ENCODE measurements around the gene OR51B4.
A peak's percentile ranks its signal among the peaks of the same experiment; 100 is the strongest.
"Not testable (repeated sequence)": the region's sequence is repeated elsewhere in the genome, so short reads cannot be mapped to it uniquely, and the experiment has no call there.

The OR51B4 gene

DNA sequence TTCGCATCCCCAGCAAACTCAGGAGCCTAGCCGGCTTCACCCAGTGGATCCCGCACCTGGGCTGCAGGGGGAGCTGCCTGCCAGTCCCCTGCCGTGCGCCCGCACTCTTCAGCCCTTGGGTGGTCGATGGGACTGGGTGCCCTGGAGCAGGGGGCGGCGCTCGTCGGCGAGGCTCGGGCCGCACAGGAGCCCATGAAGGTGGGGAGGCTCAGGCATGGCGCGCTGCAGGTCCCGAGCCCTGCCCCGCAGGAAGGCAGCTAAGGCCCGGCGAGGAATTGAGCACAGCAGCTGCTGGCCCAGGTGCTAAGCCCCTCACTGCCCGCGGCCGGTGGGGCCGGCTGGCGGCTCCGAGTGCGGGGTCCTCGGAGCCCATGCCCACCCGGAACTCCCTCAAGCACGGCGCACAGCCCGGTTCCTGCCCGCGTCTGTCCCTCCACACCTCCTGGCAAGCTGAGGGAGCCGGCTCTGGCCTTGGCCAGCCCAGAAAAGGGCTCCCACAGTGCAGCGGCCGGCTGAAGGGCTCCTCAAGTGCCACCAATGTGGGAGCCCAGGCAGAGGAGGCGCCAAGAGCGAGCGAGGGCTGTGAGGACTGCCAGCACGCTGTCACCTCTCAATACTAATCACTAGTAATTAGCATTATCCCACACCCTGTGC is 7.3 kb downstream of the OR51B4 start:
- DNase-seq (ENCODE audit: low spot score) = not testable (repeated sequence)

DNA sequence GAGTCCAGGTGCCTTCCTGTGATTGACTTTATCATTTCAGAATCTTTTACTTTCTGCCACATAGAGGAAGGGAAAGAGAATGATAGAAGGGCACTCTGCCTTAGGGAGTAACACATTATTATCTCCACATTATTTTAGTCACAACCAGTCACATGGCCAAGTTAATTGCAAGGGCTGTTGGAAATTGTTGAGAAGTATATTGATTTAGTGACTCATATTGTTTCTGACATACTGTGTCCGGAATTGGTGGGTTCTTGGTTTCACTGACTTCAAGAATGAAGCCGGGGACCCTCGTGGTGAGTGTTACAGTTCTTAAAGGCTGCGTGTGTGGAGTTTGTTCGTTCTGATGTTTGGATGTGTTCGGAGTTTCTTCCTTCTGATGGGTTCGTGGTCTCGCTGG is 8.7 kb downstream of the OR51B4 start:
- DNase-seq (ENCODE audit: low spot score) = no peak

DNA sequence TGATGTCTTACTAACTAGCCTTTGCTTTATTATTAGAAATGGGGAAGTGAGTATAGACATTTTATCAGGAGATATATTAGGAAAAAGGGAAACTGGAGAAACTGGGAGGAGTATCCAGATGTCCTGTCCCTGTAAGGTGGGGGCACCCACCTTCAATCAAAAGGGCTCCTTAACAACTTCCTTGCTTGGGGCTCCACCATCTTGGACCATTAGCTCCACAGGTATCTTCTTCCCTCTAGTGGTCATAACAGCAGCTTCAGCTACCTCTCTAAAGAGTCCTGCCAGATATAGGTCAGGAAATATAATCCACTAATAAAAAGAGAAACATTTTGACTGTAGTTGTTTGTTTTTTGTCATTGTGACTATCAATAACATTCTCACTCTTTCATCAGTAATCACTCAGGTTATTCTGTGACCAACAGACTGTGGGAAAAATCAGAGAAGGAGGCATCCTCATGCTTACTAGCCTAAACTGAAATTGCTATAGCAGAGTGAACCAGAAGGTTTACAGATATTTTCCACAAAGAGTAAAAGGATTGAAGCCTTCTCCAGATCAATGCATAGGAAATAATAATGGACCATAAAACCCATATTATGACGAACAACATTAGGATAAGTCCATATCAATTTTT is 10.4 kb downstream of the OR51B4 start:
- peak; percentile 58 for DNase-seq (ENCODE audit: low spot score)

DNA sequence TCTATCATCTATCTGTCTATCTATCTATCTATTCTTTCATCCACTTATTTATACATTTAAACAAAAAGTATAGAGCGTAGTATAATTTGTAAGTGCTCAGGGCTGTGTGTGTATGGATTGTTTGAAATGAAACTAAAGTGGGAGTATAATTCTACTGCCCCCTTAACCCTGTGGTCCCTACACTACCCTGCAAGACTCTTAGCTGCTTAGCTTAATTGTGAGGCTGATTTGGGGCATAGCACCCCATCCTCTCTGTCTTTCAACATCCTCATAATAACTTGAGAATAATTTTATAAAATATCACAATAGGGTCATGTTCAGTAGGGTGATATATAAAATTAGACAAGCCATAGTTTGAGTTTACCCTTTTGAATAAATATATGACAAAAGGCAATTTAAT is 11.6 kb downstream of the OR51B4 start:
- DNase-seq (ENCODE audit: low spot score) = no peak

DNA sequence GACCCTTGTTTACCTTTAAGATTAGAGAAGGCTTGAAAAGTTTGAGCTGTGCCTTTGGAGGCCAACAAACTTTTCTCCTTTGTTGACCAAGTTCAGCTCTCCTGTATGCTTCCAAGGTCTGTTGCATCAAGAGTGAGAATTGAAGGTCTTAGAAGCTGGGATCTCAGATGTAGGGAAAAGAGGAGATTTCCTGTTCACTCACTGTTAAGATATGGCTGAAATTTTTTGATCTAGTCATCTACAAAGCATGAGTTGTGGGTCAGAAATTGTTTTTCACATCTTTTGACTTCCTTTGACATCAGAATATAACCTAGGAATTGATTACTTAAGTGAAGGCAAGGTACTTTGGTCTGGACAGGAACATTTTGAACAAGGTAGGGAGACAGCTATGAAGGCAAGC is 12.1 kb downstream of the OR51B4 start:
- peak; percentile 16 for DNase-seq (ENCODE audit: low spot score)

DNA sequence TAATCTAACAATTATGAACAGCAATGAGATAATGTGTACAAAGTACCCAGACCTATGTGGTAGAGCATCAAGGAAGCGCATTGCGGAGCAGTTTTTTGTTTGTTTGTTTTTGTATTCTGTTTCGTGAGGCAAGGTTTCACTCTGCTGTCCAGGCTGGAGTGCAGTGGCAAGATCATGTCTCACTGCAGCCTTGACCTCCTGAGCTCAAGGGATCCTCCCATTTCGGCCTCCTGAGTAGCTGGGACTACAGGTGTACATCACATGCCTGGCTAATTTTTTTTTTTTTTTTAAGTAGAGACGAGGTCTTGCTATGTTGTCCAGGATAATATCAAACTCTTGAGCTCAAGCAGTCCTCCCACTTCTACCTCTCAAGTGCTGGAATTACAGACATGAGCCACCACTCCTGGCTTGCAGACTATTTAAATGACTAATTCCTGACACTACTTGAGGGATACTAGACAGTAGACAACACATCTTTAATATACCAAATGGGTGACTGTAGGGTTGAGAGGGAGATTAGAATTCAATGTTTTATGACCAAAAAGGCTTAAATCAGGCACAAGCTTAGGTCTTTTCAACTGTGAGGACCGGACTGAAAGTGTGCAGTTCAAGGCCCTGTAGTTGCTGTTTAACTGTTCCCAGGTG is 12.7 kb downstream of the OR51B4 start:
- peak; percentile 57 for DNase-seq (ENCODE audit: low spot score)

DNA sequence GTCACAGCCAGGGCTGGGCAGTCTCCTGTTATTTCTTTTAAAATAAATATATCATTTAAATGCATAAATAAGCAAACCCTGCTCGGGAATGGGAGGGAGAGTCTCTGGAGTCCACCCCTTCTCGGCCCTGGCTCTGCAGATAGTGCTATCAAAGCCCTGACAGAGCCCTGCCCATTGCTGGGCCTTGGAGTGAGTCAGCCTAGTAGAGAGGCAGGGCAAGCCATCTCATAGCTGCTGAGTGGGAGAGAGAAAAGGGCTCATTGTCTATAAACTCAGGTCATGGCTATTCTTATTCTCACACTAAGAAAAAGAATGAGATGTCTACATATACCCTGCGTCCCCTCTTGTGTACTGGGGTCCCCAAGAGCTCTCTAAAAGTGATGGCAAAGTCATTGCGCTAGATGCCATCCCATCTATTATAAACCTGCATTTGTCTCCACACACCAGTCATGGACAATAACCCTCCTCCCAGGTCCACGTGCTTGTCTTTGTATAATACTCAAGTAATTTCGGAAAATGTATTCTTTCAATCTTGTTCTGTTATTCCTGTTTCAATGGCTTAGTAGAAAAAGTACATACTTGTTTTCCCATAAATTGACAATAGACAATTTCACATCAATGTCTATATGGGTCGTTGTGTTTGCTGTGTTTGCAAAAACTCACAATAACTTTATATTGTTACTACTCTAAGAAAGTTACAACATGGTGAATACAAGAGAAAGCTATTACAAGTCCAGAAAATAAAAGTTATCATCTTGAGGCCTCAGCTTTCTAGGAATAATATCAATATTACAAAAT is 13.4 kb downstream of the OR51B4 start:
- no peak for DNase-seq (ENCODE audit: low spot score)

DNA sequence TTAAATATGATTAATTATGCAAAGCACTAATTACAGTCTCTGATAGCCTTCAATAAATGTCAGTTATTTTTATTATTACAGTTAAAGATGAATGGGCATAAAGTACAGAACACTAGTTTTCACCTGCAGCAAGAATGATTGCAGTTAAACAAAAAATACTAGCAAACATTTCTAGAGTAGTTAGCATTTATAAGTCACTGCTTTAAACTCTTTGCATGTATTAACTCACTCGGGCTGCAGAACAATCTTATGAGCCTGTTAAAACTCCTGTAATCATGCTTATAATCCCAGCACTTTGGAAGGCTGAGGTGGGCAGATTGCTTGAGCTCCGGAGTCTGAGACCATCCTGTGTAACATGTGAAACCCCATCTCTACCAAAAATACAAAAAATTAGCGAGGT is 14.8 kb downstream of the OR51B4 start:
- no peak for DNase-seq (ENCODE audit: low spot score)

DNA sequence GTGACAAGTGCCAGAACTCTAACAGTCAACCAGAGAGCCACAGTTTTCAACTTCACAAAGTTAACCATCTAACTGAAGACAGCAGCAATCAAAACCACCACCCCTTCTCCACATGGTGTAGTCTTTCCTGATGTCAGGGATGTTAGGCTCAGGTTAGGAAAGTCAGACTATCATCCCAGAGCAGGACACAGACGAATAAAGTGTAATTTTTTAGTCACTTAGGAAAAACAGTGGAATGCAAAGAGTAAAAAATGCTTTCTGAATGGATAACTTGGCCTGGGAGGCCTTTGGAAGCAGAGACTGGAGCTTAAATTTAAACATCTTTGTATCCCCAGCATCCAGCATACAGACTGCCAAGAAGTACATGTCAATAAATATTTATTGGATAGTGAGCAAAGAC is 15.4 kb downstream of the OR51B4 start:
- DNase-seq (ENCODE audit: low spot score) = no peak

DNA sequence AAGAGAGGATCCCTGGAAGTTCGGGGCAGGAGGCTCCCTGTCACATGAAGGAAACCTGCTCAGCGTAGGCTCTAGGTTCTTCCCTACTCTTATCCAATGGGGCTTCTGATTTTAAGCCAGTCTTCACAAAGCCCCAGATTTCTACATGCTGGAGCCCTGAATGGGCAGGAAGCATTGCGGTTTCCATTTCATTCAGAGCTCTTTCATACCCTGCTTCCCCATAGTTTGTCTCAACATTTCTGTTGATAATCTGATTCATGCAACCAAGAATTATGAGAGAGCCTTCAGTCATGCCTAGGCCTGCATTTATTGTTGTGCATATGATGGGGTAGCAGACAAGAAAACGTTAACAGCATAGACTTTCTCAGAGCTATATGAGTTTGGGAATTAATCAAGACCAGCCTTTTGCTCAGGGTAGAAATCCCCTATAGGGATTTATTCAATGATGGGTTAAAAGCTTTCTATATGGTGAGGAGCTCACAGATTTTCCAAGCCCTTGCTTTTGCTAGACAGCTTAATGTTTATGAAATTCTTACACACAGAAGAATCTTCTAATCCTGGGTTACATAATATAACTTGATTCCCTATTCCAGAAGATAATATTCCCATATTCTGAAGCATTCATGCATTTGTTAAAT is 15.9 kb downstream of the OR51B4 start:
- DNase-seq (ENCODE audit: low spot score) = no peak

DNA sequence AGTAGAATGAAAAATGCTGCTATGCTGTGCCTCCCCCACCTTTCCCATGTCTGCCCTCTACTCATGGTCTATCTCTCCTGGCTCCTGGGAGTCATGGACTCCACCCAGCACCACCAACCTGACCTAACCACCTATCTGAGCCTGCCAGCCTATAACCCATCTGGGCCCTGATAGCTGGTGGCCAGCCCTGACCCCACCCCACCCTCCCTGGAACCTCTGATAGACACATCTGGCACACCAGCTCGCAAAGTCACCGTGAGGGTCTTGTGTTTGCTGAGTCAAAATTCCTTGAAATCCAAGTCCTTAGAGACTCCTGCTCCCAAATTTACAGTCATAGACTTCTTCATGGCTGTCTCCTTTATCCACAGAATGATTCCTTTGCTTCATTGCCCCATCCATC is 17.1 kb downstream of the OR51B4 start:
- DNase-seq (ENCODE audit: low spot score) = no peak

DNA sequence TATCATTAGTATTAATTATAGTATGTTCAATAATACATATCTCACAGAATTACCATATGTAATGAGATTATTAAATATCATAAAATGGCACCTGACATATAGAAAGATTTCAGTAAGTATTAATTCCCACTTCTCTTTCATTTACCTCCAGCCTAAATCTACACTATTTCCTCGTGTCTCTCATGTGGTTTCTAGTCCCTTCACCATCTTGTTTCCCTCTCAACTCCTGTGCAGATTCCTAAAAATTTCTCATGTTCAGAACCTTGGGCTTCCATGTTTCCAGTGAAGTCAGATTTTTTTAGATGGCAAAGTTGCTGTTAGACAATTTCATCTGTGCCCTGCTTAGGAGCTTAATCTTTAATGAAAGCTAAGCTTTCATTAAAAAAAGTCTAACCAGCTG is 17.9 kb downstream of the OR51B4 start:
- DNase-seq (ENCODE audit: low spot score) = no peak

DNA sequence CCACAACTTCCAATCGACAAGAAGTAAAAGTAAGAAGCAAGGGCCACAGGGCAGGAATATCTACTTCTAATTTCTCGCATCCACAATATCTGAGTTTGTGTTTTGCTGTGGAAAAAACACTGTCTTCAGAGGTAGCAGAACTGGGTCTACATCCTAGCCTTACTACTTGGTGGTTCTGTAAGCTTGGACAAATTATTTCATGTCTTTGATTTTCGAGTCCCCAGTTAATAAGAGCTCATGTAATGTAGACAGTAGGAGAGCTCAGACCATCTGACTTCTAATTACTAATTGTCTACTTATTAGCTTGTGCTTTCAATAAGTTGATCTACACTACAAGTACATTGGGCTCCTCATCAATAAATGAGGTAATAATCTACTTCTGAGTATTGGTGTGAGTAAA is 18.7 kb downstream of the OR51B4 start:
- DNase-seq (ENCODE audit: low spot score) = no peak

DNA sequence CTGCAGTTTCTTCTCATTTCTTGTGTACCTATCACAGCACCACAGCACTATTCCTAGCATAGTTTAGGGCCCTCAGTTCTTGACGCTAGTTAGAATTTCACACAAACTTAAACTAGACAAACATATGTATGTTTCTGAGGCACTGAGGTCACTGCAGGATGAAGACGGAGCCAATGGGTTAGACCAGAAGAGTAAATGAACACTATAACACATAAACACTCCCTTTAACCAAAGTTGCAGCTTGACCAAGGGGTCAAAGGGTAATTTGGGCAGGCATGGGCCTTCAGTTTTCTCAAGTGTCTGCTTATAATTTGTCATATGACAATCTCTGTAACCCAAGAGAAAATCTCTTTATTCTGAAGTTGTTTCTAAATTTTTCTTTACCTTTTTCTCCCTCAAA is 19.1 kb downstream of the OR51B4 start:
- no peak for DNase-seq (ENCODE audit: low spot score)

DNA sequence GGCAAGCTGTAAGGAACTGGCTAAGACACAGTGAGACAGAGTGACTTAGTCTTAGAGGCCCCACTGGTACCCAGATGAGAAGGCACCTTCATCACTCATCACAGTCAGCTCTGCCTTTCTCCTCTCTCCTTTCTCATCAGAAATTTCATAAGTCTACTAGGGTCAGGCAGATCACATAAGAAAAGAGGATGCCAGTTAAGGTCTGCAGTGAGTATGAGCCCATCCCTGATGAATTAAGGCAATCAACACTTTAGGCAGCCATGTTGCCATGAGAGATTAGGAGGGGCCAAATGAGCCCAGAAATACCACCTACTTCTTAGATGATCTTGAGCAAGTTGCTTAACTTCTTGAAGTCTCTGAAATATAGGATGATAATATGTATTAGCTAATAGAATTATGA is 20.1 kb downstream of the OR51B4 start:
- DNase-seq (ENCODE audit: low spot score) = no peak

DNA sequence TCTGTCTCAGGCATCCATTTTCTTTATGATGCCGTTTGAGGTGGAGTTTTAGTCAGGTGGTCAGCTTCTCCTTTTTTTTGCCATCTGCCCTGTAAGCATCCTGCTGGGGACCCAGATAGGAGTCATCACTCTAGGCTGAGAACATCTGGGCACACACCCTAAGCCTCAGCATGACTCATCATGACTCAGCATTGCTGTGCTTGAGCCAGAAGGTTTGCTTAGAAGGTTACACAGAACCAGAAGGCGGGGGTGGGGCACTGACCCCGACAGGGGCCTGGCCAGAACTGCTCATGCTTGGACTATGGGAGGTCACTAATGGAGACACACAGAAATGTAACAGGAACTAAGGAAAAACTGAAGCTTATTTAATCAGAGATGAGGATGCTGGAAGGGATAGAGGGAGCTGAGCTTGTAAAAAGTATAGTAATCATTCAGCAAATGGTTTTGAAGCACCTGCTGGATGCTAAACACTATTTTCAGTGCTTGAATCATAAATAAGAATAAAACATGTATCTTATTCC is 21.1 kb downstream of the OR51B4 start:
- peak; percentile 99 for DNase-seq (ENCODE audit: low spot score)

DNA sequence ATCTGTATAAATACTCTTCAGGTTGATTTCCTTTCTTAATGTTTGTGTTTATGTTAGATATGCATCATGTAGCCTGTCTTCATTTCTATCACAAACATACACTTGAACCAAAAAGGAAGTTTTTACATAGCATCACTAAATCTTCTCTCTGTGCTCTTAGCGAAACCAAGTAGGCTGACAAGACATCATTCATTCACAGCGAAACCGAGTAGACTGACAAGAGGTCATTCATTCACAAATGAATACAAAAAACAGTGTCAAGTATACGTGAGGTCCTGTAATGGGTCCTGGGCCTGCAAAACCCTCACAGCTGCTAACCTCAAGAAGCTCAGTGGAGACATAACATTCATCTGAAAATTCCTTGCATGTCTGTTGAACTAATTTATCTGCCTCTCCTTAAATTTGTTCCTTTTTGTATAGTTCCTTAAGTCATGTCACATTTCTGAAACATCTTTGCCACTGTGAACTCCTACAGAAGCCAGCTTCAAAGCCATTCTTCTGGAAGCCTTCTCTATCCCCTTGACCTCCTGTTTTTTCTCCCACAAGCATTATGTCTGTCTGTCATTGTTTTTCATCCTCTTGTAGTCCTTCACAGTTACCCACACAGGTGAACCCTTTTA is 22.2 kb downstream of the OR51B4 start:
- DNase-seq (ENCODE audit: low spot score) = no peak

DNA sequence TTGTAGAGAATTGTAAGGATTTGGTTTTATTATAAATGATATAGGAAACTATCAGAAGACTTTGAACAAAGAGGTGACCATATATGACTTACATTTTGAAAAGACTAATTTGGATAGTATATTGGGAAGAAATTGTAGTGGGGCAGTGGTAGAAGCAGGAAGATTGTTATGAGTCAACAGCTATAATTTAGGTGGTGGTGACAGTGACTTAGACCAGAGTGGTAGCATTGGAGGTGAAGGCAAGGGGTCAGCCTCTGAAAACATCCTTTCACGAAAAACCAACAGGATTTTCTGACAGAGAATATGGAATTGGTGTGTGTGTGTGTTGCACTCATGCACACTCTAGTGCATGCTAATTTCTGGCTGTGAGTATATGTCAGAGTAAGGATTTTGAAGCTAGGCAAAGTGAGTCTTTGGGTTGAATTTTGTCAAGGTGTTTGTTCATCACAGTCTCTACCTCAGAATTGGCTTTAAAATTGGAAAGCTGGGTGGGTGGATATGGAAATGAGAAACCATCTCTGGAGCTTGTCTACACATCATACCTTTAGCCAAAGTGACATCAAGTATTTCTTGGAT is 23.9 kb downstream of the OR51B4 start:
- no peak for DNase-seq (ENCODE audit: low spot score)

DNA sequence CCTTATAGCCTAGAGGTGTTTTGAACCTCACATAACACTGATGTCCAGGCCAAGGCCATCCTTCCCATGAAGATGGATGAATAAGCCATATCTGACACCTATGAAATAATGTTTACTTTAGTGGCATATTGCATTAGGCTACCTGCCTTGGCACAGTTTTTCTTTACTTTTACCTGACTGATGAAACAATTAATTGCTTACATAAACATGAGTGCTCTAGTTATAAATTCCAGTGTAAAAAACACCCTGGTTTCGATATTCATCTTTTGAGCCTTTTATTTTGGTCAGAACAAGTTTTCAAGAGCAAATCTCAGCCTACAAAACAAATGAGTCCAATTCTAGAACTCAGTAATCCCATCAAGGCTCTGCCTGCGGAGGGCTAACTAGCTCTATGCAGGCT is 25.0 kb downstream of the OR51B4 start:
- DNase-seq (ENCODE audit: low spot score) = no peak

DNA sequence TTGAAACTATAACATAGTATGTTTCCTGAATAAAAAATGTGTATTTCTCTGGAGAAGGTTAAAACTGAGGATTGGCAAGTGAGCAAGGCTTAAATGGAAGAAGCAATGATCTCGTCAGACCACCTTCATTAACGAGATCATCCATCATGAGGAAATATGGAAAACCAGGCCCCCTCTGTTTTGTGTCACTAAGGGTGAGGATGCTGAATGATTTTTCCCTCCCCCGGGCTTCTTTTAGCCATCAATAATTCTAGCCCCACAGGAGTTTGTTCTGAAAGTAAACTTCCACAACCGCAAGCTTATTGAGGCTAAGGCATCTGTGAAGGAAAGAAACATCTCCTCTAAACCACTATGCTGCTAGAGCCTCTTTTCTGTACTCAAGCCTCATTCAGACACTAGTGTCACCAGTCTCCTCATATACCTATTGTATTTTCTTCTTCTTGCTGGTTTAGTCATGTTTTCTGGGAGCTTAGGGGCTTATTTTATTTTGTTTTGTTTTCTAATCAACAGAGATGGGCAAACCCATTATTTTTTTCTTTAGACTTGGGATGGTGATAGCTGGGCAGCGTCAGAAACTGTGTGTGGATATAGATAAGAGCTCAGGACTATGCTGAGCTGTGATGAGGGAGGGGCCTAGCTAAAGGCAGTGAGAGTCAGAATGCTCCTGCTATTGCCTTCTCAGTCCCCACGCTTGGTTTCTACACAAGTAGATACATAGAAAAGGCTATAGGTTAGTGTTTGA is 26.2 kb downstream of the OR51B4 start:
- no peak for DNase-seq (ENCODE audit: low spot score)

DNA sequence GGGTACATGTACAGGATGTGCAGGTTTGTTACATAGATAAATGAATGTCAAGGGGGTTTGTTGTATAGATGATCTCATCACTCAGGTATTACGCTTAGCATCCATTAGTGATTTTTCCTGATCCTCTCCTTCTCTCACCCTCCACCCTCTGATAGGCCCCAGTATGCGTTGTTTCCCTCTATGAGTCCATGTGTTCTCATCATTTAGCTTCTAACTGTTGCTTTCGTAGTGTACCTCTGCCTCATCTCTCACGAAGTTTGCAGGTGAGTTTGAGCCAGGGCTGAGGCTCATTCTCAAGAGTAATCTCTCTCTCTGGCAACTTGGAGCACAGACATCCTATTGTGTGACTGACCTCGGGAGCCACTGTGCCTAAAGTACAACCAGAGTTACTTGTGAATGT is 27.4 kb downstream of the OR51B4 start:
- no peak for DNase-seq (ENCODE audit: low spot score)
